ENCODE results near the gene RERG. TPM values are rescaled to one million over a fixed set of nuclear protein-coding genes. Genes with fewer than 3 reads are reported as not detected.

The RERG gene
- total RNA-seq, 1 donor from 2014 or later: 24.2 TPM

GRCh38 chr12:15173142-15173541 is 48.1 kb downstream of the RERG start:
- Mint-ChIP-seq H3K4me3 (no peak overlapping the region), H3K27ac (no peak overlapping the region), H3K36me3 (peaks cover 45% of the 10 kb centered on the region), H3K27me3 (peaks cover 7% of the 10 kb centered on the region), H3K4me1 (ENCODE audit: unreplicated experiment) (peaks cover 11% of the 10 kb centered on the region), H3K9me3 (peaks cover 4% of the 10 kb centered on the region)
- TF ChIP-seq CTCF (conservative IDR thresholded peaks at IDR 0.05): no peak
- no peak for DNase-seq (ENCODE audit: extremely low spot score, unreplicated experiment)

- Mint-ChIP-seq H3K36me3 (peaks cover 42% of the 10 kb centered on the region), H3K9me3 (peaks cover 4% of the 10 kb centered on the region), H3K4me3 (no peak overlapping the region)
Measured at GRCh38 chr12:15172060-15172822, 49.0 kb downstream of the RERG start.

GRCh38 chr12:15171012-15171655 is 50.1 kb downstream of the RERG start:
- Mint-ChIP-seq H3K4me1 (ENCODE audit: unreplicated experiment) (peaks cover 11% of the 10 kb centered on the region), H3K36me3 (peaks cover 41% of the 10 kb centered on the region), H3K4me3 (no peak overlapping the region), H3K27me3 (peaks cover 7% of the 10 kb centered on the region), H3K27ac (no peak overlapping the region), H3K9me3 (peaks cover 4% of the 10 kb centered on the region)
- no peak for TF ChIP-seq CTCF (conservative IDR thresholded peaks at IDR 0.05)
- no peak for DNase-seq (ENCODE audit: extremely low spot score, unreplicated experiment)

More at GRCh38 chr12:15172060-15172822, 49.0 kb downstream of the RERG start:
- peaks cover 7% of the 10 kb centered on the region for H3K27me3 Mint-ChIP-seq
- peak; percentile 69 for TF ChIP-seq CTCF (conservative IDR thresholded peaks at IDR 0.05)
- no peak for DNase-seq (ENCODE audit: extremely low spot score, unreplicated experiment)
- no peak overlapping the region for H3K27ac Mint-ChIP-seq
- peaks cover 11% of the 10 kb centered on the region for H3K4me1 Mint-ChIP-seq (ENCODE audit: unreplicated experiment)

GRCh38 chr12:15168026-15168678 is 53.1 kb downstream of the RERG start:
- peak overlapping the region; percentile 4 for H3K27ac Mint-ChIP-seq
- no peak for TF ChIP-seq CTCF (conservative IDR thresholded peaks at IDR 0.05)
- H3K27me3 Mint-ChIP-seq: peaks cover 3% of the 10 kb centered on the region
- H3K4me3 Mint-ChIP-seq: no peak overlapping the region
- H3K9me3 Mint-ChIP-seq: no peaks in the 10 kb centered on the region
- no peak for DNase-seq (ENCODE audit: extremely low spot score, unreplicated experiment)
- peaks cover 11% of the 10 kb centered on the region for H3K4me1 Mint-ChIP-seq (ENCODE audit: unreplicated experiment)
- H3K36me3 Mint-ChIP-seq: peaks cover 33% of the 10 kb centered on the region

GRCh38 chr12:15165012-15165659 is 56.1 kb downstream of the RERG start:
- Mint-ChIP-seq H3K27ac (no peak overlapping the region), H3K4me3 (no peak overlapping the region), H3K27me3 (no peaks in the 10 kb centered on the region), H3K36me3 (peaks cover 19% of the 10 kb centered on the region), H3K4me1 (ENCODE audit: unreplicated experiment) (peaks cover 11% of the 10 kb centered on the region), H3K9me3 (no peaks in the 10 kb centered on the region)
- TF ChIP-seq CTCF (conservative IDR thresholded peaks at IDR 0.05): no peak
- DNase-seq (ENCODE audit: extremely low spot score, unreplicated experiment): no peak
